Karpas-422 (cell line): ENCODE measurements around the gene HTD2. TPM values are rescaled to one million over a fixed set of nuclear protein-coding genes. Genes with fewer than 3 reads are reported as not detected.

Experiments
- DNase-seq: peaks from one replicate; pipeline ENCODE4 v3.0.0-alpha.2; 2015
- H2AFZ ChIP-seq: fragments of 200-600 bp; sonication (generic); 2 replicates; pipeline ENCODE4 v1.6.1; 2014; ENCODE audit warnings: antibody characterized with exemption, low read length, mixed read lengths
- H3K27ac ChIP-seq: fragments of 200-600 bp; sonication (generic); 2 replicates; pipeline ENCODE4 v1.5.1; 2014; ENCODE audit warnings: mild to moderate bottlenecking, low read length, moderate library complexity
- H3K27me3 ChIP-seq: fragments of 200-600 bp; sonication (generic); 2 replicates; pipeline ENCODE4 v1.6.1; 2014; ENCODE audit warnings: low read length, mixed read lengths
- H3K36me3 ChIP-seq: fragments of 200-600 bp; sonication (generic); 2 replicates; pipeline ENCODE4 v1.6.1; 2014; ENCODE audit warnings: low read length, mixed read lengths; ENCODE audit not compliant: insufficient read depth
- H3K4me1 ChIP-seq: fragments of 200-600 bp; sonication (generic); 2 replicates; pipeline ENCODE4 v1.6.1; 2014; ENCODE audit warnings: mild to moderate bottlenecking, low read length, mixed read lengths
- H3K4me2 ChIP-seq: fragments of 200-600 bp; sonication (generic); 2 replicates; pipeline ENCODE4 v1.6.1; 2014; ENCODE audit warnings: low read length, low read depth, mild to moderate bottlenecking; ENCODE audit not compliant: poor library complexity, severe bottlenecking
- H3K4me3 ChIP-seq: fragments of 200-600 bp; sonication (generic); 2 replicates; pipeline ENCODE4 v1.5.1; 2014; ENCODE audit warnings: mild to moderate bottlenecking, antibody characterized with exemption, low read length, mixed read lengths
- H3K79me2 ChIP-seq: fragments of 200-600 bp; sonication (generic); 2 replicates; pipeline ENCODE4 v1.6.1; 2014; ENCODE audit warnings: mild to moderate bottlenecking, low read length, mixed read lengths
- H3K9ac ChIP-seq: fragments of 200-600 bp; sonication (generic); 2 replicates; pipeline ENCODE4 v1.6.0; 2014; ENCODE audit warnings: low read length
- H3K9me2 ChIP-seq: fragments of 200-600 bp; sonication (generic), shearing (Covaris generic); replicated peaks from 2 replicates; pipeline ENCODE4 v1.6.0; 2014; ENCODE audit warnings: mild to moderate bottlenecking, low read length, moderate library complexity; ENCODE audit not compliant: insufficient read depth
- H3K9me3 ChIP-seq: fragments of 300-700, 200-600 bp; sonication (generic); 2 replicates; pipeline ENCODE4 v1.6.1; 2014; ENCODE audit warnings: low read length, mixed read lengths
- H4K20me1 ChIP-seq: fragments of 200-600 bp; sonication (generic); 2 replicates; pipeline ENCODE4 v1.6.1; 2014; ENCODE audit warnings: mild to moderate bottlenecking, antibody characterized with exemption, low read length, low read depth; ENCODE audit not compliant: insufficient read depth
- total RNA-seq: library from RNA; depleted of rRNA; stranded (reverse); fragments of >200 nt; shearing (Covaris generic); gene quantifications from 2 replicates; pipeline ENCODE4 v1.2.3, GENCODE V29; 2014; ENCODE audit warnings: low replicate concordance

HTD2 gene
- total RNA-seq, 1 experiment from 2014 or later: 19.9 TPM

GRCh38 chr3:58296843-58297242 lies 9.5 kb upstream of the HTD2 start:
- peaks cover 4% of the 10 kb centered on the region; the same call in 1 of the 2 replicates for H3K4me1 ChIP-seq
- no peaks in the 10 kb centered on the region; the same call in 1 of the 2 replicates for H4K20me1 ChIP-seq

GRCh38 chr3:58298190-58298589 lies 8.1 kb upstream of the HTD2 start:
- no peaks in the 10 kb centered on the region for H3K9me3 ChIP-seq
- no peaks in the 10 kb centered on the region for H3K27me3 ChIP-seq
- H3K36me3 ChIP-seq: no peaks in the 10 kb centered on the region
- DNase-seq: no peak
- H3K79me2 ChIP-seq: no peaks in the 10 kb centered on the region
- no peak overlapping the region for H3K4me3 ChIP-seq
- H3K4me1 ChIP-seq: peaks cover 4% of the 10 kb centered on the region; the same call in 1 of the 2 replicates
- no peak overlapping the region for H2AFZ ChIP-seq
- H3K27ac ChIP-seq: no peak overlapping the region
- H3K9ac ChIP-seq: no peak overlapping the region
- H3K9me2 ChIP-seq: no peaks in the 10 kb centered on the region
- H4K20me1 ChIP-seq: no peaks in the 10 kb centered on the region; the same call in 1 of the 2 replicates
- H3K4me2 ChIP-seq: no peak overlapping the region

More at GRCh38 chr3:58296843-58297242, 9.5 kb upstream of the HTD2 start:
- H3K9me3 ChIP-seq: no peaks in the 10 kb centered on the region
- no peak overlapping the region for H3K4me3 ChIP-seq
- H3K27me3 ChIP-seq: no peaks in the 10 kb centered on the region
- H2AFZ ChIP-seq: no peak overlapping the region
- no peak overlapping the region for H3K4me2 ChIP-seq
- no peak overlapping the region for H3K9ac ChIP-seq
- H3K36me3 ChIP-seq: no peaks in the 10 kb centered on the region
- H3K79me2 ChIP-seq: no peaks in the 10 kb centered on the region
- H3K27ac ChIP-seq: no peak overlapping the region
- no peak for DNase-seq
- no peaks in the 10 kb centered on the region for H3K9me2 ChIP-seq

- Histone ChIP-seq H2AFZ (no peak overlapping the region), H3K4me3 (no peak overlapping the region), H3K27me3 (no peaks in the 10 kb centered on the region), H3K9me2 (no peaks in the 10 kb centered on the region), H3K79me2 (no peaks in the 10 kb centered on the region), H3K27ac (no peak overlapping the region), H4K20me1 (no peaks in the 10 kb centered on the region; the same call in 1 of the 2 replicates), H3K9me3 (no peaks in the 10 kb centered on the region), H3K4me2 (no peak overlapping the region), H3K36me3 (no peaks in the 10 kb centered on the region), H3K4me1 (peaks cover 4% of the 10 kb centered on the region; the same call in 1 of the 2 replicates), H3K9ac (no peak overlapping the region)
- DNase-seq: peak; percentile 39
Observed at GRCh38 chr3:58299075-58299474, 7.2 kb upstream of the HTD2 start.

GRCh38 chr3:58299839-58300516 lies 6.3 kb upstream of the HTD2 start:
- Histone ChIP-seq H3K4me2 (no peak overlapping the region), H3K9me2 (no peaks in the 10 kb centered on the region), H3K36me3 (no peaks in the 10 kb centered on the region), H3K9me3 (no peaks in the 10 kb centered on the region), H3K9ac (no peak overlapping the region), H3K4me3 (no peak overlapping the region), H4K20me1 (no peaks in the 10 kb centered on the region; the same call in 1 of the 2 replicates), H3K27ac (no peak overlapping the region), H3K4me1 (peaks cover 4% of the 10 kb centered on the region; the same call in 1 of the 2 replicates), H3K27me3 (no peaks in the 10 kb centered on the region), H3K79me2 (no peaks in the 10 kb centered on the region), H2AFZ (no peak overlapping the region)
- DNase-seq: peak; percentile 68

GRCh38 chr3:58307639-58308215 lies 1.4 kb downstream of the HTD2 start:
- peaks cover 32% of the 10 kb centered on the region for H3K36me3 ChIP-seq
- H3K9ac ChIP-seq: peak overlapping the region; percentile 83

GRCh38 chr3:58308728-58309127 lies 2.4 kb downstream of the HTD2 start:
- Histone ChIP-seq H4K20me1 (peaks cover 27% of the 10 kb centered on the region; the same call in 1 of the 2 replicates), H3K9ac (peak overlapping the region; percentile 83; the same call in 1 of the 2 replicates), H3K9me3 (no peaks in the 10 kb centered on the region), H3K36me3 (peaks cover 39% of the 10 kb centered on the region), H3K4me3 (no peak overlapping the region), H3K4me1 (peaks cover 13% of the 10 kb centered on the region), H3K27me3 (no peaks in the 10 kb centered on the region), H3K27ac (no peak overlapping the region), H3K4me2 (peak overlapping the region; percentile 82), H3K9me2 (no peaks in the 10 kb centered on the region), H2AFZ (no peak overlapping the region), H3K79me2 (peaks cover 59% of the 10 kb centered on the region)
- DNase-seq: no peak

More at GRCh38 chr3:58307639-58308215, 1.4 kb downstream of the HTD2 start:
- Histone ChIP-seq H3K4me2 (peak overlapping the region; percentile 82), H4K20me1 (peaks cover 27% of the 10 kb centered on the region; the same call in 1 of the 2 replicates), H3K4me1 (peaks cover 13% of the 10 kb centered on the region), H3K79me2 (peaks cover 53% of the 10 kb centered on the region), H3K27me3 (no peaks in the 10 kb centered on the region), H3K27ac (peak overlapping the region; percentile 82; the same call in 1 of the 2 replicates), H3K4me3 (peak overlapping the region; percentile 84), H2AFZ (no peak overlapping the region), H3K9me3 (no peaks in the 10 kb centered on the region), H3K9me2 (no peaks in the 10 kb centered on the region)
- DNase-seq: peak; percentile 86

- no peaks in the 10 kb centered on the region for H3K9me2 ChIP-seq
- H3K79me2 ChIP-seq: peaks cover 42% of the 10 kb centered on the region
- H3K4me1 ChIP-seq: peaks cover 18% of the 10 kb centered on the region
- no peak overlapping the region for H3K27ac ChIP-seq
- DNase-seq: no peak
- H4K20me1 ChIP-seq: peaks cover 3% of the 10 kb centered on the region; the same call in 1 of the 2 replicates
- H3K27me3 ChIP-seq: no peaks in the 10 kb centered on the region
- H3K9me3 ChIP-seq: no peaks in the 10 kb centered on the region
- no peak overlapping the region for H3K4me3 ChIP-seq
- H2AFZ ChIP-seq: no peak overlapping the region
- no peak overlapping the region for H3K9ac ChIP-seq
- H3K36me3 ChIP-seq: peaks cover 46% of the 10 kb centered on the region
- no peak overlapping the region for H3K4me2 ChIP-seq
Observed at GRCh38 chr3:58317811-58318210, 11.5 kb downstream of the HTD2 start.

- Histone ChIP-seq H2AFZ (no peak overlapping the region), H3K27ac (peak overlapping the region; percentile 58), H3K9me2 (no peaks in the 10 kb centered on the region), H3K9me3 (no peaks in the 10 kb centered on the region), H4K20me1 (peaks cover 3% of the 10 kb centered on the region; the same call in 1 of the 2 replicates), H3K27me3 (no peaks in the 10 kb centered on the region), H3K4me3 (no peak overlapping the region), H3K36me3 (peaks cover 23% of the 10 kb centered on the region), H3K4me2 (peak overlapping the region; percentile 28), H3K9ac (peak overlapping the region; percentile 4), H3K79me2 (peaks cover 29% of the 10 kb centered on the region), H3K4me1 (peaks cover 46% of the 10 kb centered on the region)
- DNase-seq: no peak
Observed at GRCh38 chr3:58321791-58322190, 15.5 kb downstream of the HTD2 start.
